GM23338 (cell line): ENCODE measurements around the gene RAP1B.
"Not testable (repeated sequence)": the region's sequence is repeated elsewhere in the genome, so short reads cannot be mapped to it uniquely, and the experiment has no call there.

Experiments
- CREB1 ChIP-seq: fragments of 250-450 bp; sonication (Bioruptor Pico); IDR thresholded peaks from 2 replicates; pipeline ENCODE4 v1.5.0; 2020; ENCODE audit warnings: low read depth, mild to moderate bottlenecking, moderate library complexity
- CTCF ChIP-seq, 2 experiments: fragments of 200-600 bp in 1 of 2; sonication (generic) in 1 of 2; conservative IDR thresholded peaks; 2 replicates each; pipeline versions ENCODE4 v1.5.1 to v1.6.1; 2016 to 2017; ENCODE audit warnings: antibody characterized with exemption in 2 of 2, low read depth in 2 of 2, mild to moderate bottlenecking in 2 of 2, moderate library complexity in 1 of 2
- EZH2 ChIP-seq: fragments of 200-600 bp; sonication (generic); IDR thresholded peaks from one replicate; pipeline ENCODE4 v1.8.0; 2017; ENCODE audit warnings: antibody characterized with exemption, mild to moderate bottlenecking, low read depth; ENCODE audit not compliant: unreplicated experiment
- EZH2phosphoT487 ChIP-seq: fragments of 200-600 bp; sonication (generic); IDR thresholded peaks from one replicate; pipeline ENCODE4 v1.8.1; 2018; ENCODE audit warnings: antibody characterized with exemption; ENCODE audit not compliant: unreplicated experiment
- JUNB ChIP-seq: IDR thresholded peaks from one replicate; pipeline ENCODE4 v1.6.1; 2016; ENCODE audit warnings: antibody characterized with exemption; ENCODE audit not compliant: unreplicated experiment
- NANOG ChIP-seq: IDR thresholded peaks from 2 replicates; pipeline ENCODE4 v1.6.1; 2016; ENCODE audit warnings: antibody characterized with exemption, borderline replicate concordance
- POLR2AphosphoS5 ChIP-seq: IDR thresholded peaks from 2 replicates; pipeline ENCODE4 v1.6.1; 2016; ENCODE audit warnings: antibody characterized with exemption, low read depth
- REST ChIP-seq: IDR thresholded peaks from one replicate; pipeline ENCODE4 v1.6.1; 2018; ENCODE audit warnings: antibody characterized with exemption; ENCODE audit not compliant: unreplicated experiment
- STAT1 ChIP-seq: IDR thresholded peaks from one replicate; pipeline ENCODE4 v1.6.1; 2016; ENCODE audit warnings: antibody characterized with exemption; ENCODE audit not compliant: unreplicated experiment
- ZNF114 ChIP-seq: fragments of 250-450 bp; sonication (Bioruptor Pico); IDR thresholded peaks from 2 replicates; pipeline ENCODE4 v1.5.0; 2020; ENCODE audit warnings: mild to moderate bottlenecking, moderate library complexity
- ZNF331 ChIP-seq: fragments of 250-450 bp; sonication (Bioruptor Pico); IDR thresholded peaks from 2 replicates; pipeline ENCODE4 v1.5.0; 2020; ENCODE audit warnings: low read depth, mild to moderate bottlenecking, moderate library complexity
- ZNF462 ChIP-seq: fragments of 250-450 bp; sonication (Bioruptor Pico); IDR thresholded peaks from 2 replicates; pipeline ENCODE4 v1.5.0; 2020; ENCODE audit warnings: mild to moderate bottlenecking, moderate library complexity

- TF ChIP-seq CTCF (conservative IDR thresholded peaks at IDR 0.05; ENCODE audit: low read depth in 2 of 2); EZH2phosphoT487; POLR2AphosphoS5; EZH2; REST; JUNB; CREB1 (CRISPR knock-in tag); STAT1; ZNF462 (CRISPR knock-in tag); ZNF331 (CRISPR knock-in tag); NANOG; ZNF114 (CRISPR knock-in tag): not testable (repeated sequence)
Observed at GRCh38 chr12:68676854-68677253, 66.2 kb downstream of the RAP1B start.
